GM21381 (cell line): ENCODE results near the gene SPESP1.
"Not testable (repeated sequence)": the region's sequence is repeated elsewhere in the genome, so short reads cannot be mapped to it uniquely, and the experiment has no call there.

Source experiments
- ATAC-seq: cut with Tn5 transposase; IDR thresholded peaks from one replicate; pipeline ENCODE4 v1.9.1; 2021; ENCODE audit warnings: mild to moderate bottlenecking, moderate library complexity; ENCODE audit not compliant: unreplicated experiment

SPESP1 gene

DNA sequence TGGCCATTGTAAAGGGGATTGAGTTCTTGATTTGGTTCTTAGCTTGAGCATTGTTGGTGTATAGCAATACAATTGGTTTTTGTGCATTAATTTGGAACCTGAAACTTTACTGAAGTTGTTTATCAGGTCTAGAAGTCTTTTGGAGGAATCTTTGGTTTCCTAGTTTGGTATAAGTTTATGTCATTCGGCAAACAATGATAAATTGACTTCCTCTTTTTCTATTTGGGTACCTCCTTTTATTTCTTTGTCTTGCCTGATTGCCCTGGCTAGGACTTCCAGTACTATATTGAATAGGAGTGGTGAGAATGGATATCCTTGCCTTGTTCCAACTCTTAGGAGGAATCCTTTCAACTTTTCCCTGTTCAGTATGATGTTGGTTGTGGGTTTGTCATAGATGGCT is 32.1 kb downstream of the SPESP1 start:
- ATAC-seq, result no peak

DNA sequence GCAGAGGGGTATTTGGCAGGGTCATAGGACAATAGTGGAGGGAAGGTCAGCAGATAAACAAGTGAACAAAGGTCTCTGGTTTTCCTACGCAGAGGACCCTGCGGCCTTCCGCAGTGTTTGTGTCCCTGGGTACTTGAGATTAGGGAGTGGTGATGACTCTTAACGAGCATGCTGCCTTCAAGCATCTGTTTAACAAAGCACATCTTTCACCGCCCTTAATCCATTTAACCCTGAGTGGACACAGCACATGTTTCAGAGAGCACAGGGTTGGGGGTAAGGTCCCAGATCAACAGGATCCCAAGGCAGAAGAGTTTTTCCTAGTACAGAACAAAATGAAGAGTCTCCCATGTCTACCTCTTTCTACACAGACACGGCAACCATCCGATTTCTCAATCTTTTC is 33.4 kb downstream of the SPESP1 start:
- not testable (repeated sequence) for ATAC-seq

DNA sequence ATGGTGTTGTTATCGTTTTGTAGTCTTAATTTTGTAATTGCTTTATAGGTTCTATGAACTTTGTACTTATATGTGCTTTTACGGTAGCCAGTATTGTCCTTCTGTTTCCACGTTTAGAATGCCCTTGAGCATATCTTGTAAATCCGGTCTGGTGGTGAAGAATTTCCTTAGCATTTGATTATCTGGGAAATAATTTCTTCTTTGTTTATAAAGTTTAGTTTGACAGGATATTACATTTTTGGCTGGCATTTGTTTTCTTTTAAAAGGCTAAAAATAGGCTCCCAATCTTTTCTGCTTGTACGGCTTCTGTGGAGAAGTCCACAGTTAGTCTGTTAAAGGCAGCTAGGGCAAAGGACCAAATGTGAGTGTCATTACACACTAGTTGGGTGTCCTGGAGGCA is 36.7 kb downstream of the SPESP1 start:
- ATAC-seq, result no peak

DNA sequence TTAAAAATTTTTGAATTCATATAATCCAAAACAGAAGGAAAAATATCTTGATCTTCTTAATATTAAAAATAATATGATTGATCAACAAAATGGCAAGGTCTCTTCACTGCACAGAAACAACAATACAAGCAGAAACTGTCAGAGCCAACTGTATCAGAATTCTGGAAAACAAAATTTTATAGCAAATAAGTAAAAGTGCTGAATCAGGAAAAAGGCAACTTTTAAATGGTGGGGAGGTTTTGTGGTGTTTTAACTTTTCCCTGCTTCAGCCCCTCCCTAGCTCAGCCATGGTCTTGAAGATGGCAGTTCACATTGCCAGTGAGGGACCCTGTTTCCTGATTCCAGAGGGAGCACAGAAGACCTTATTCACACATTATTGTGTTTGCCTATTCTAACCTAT is 37.6 kb downstream of the SPESP1 start:
- ATAC-seq, result no peak

GRCh38 chr15:68969298-68969697 is 39.0 kb downstream of the SPESP1 start:
- ATAC-seq, result no peak

DNA sequence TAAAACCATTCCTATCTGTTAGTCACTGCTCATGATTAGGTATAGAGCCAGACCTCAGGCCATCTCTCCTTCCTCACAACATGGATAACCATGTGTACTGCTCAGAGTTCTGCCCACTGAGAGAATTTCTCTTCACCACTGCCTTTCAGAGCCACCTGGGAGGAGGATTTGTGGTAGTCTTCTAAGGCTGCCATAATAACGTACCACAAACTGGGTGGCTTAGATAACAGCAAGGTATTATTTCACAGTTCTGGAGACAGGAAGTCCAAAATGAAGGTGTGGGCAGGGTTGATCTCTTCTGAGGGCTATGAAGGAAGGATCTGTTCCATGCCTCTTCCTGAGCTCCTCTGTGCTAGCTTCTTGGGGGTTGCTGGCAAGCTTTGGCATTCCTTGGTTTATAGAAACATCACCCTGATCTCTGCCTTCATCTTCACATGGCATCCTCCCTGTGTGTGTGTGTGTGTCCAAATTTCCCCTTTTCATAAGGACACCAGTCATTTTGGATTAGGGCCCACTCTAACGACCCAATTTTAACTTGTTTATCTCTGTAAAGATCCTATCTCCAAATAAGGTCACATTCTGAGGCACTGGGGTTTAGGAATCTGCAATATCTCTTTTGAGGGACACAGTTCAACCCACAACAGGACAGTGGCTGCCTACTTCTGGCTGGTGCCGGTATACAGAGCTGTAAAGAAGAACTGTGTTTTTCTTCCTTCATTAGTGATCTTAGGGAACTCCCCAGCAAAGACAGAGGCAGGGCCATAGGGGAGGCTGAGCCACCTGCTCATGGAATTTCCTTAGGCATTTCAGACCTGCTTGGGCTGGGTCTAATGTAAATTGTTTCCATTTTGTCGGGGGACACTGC is 42.1 kb downstream of the SPESP1 start:
- no peak for ATAC-seq

GRCh38 chr15:68975651-68976160 is 45.4 kb downstream of the SPESP1 start:
- not testable (repeated sequence) for ATAC-seq

GRCh38 chr15:68977426-68977825 is 47.1 kb downstream of the SPESP1 start:
- not testable (repeated sequence) for ATAC-seq

- ATAC-seq, result no peak
Measured at GRCh38 chr15:68979006-68979405, 48.7 kb downstream of the SPESP1 start.

DNA sequence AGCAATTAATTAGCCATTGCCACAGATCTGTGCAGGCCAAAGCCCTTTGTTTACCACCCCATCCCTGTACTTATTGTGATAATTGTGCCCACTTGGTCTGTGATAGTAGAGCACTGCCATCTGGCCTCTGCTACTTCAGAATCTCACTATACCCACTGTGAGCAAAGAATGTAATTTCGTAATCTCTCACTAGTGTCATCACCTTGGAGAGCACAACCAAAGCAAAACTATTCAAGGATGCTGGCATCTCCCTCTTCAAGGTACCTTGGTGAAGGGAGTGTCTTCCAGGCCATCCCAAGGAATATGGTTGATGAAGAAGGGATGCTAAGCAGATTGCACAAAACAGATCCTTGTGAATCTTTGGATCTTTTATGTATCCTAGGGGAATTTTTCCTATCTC is 49.5 kb downstream of the SPESP1 start:
- ATAC-seq, result no peak

- ATAC-seq, result no peak
Measured at GRCh38 chr15:68980786-68981185, 50.5 kb downstream of the SPESP1 start.

GRCh38 chr15:68981941-68982340 is 51.6 kb downstream of the SPESP1 start:
- ATAC-seq, result no peak

DNA sequence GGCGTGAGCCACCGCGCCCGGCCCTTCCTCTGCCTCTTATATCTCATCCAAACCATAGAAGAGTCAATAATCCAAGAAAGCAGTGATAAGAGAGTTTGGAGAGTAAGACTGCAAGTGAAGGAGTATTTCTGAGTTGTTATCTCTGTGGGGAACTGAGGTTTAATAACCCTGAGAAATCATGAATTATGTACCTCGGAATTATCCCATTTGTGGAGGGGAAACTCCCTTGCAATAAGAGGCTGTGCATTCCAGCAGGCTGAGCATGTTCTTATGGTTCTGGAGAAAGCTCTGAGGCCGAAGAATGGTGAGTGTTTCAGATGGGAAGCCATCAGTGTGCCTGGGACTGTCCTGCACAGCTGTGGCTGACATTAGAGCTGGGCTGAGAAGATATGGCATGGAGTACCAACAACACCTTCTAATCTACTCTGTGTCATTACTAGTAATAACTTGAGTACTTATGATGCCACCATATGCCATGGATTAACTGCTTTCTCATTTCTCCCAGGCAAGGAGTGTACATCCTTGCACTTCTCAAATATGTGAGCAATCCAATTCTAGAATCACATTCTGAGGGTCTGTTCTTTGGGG is 52.7 kb downstream of the SPESP1 start:
- no peak for ATAC-seq

DNA sequence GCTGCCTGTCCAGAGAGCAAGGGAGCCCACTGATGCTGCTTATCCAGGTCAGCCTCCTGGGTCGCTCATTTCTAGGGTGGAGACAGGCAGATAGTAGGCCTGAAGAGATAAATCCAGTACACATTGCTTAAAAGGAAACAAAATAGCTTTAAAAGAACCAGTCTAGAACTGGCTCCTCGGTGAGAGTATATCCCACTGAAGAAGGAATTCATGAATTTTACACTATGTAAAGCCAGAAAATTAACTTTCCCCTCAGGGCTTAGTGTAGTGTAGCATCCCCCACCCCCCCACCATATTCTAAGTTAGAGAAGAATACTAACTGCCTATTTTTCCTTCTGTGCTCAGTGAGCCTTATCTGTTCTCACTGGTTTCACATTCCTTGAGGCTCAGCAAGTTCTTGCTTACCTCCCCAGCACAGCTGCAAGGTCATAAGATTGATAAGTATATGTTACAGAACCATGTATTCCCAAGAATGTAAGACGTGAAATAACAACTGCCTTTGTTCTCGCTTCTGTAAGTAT is 53.7 kb downstream of the SPESP1 start:
- ATAC-seq, result no peak

GRCh38 chr15:68984586-68984985 is 54.3 kb downstream of the SPESP1 start:
- no peak for ATAC-seq

DNA sequence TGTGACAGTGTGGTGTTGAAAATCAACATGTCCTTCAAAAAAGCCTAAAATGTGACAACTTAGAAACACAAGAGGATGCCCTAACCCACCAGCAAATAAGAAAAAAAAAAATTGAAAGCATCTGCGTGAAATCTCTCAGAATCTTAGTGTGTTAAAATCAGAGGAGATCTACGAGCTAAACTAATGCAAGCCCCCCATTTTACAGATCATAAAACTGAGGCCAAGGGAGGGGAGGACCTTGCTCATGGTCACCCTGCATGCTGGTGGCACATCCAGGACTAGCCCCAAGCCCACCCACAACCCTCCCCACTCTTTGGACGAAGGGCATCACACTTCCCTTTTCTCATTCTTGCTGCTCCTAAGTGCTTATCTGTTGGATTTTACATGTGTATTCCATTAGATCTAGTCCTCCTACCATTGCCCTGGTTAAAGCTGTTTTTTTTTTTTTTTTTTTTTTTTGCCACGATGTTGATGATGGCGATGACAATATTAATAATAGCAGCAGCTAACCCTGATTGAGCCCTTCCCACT is 55.1 kb downstream of the SPESP1 start:
- no peak for ATAC-seq

DNA sequence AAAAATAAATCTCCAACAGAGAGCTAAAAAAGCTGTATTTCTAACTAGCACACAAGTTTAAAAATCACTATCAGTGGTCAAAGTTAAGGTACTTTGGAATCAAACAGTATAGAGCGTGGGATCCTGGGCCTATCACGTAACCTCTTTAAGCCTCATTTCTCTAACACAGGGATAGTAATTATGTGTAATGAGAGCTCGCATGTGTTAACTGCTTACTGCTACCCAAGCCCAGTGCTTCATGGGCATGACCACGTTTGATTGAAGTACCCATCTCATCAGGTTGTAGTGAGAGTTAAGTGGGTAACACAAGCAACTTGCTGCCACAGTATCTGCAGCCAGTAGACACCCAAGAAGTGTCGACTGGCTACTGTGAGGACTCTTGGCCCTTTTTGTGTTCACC is 56.0 kb downstream of the SPESP1 start:
- no peak for ATAC-seq

DNA sequence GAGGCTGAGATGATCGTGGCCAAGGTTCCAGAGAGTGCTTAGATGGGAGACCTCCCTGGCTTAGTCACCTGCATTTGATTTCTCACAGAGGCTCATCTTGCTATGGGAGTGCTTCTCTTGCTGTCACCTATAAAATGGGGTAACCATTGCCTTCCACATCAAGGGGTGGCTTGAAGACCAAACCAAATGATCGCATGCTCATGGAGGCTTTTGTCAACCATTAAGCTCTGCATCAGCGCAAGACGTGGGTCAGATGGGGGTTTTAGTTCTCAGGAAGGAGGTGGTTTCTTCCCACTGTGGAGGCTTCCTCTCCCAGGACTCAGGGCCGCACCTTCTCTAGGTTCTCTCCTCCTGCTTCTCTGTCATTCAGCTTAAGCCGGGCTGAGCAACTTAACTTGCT is 56.8 kb downstream of the SPESP1 start:
- no peak for ATAC-seq

DNA sequence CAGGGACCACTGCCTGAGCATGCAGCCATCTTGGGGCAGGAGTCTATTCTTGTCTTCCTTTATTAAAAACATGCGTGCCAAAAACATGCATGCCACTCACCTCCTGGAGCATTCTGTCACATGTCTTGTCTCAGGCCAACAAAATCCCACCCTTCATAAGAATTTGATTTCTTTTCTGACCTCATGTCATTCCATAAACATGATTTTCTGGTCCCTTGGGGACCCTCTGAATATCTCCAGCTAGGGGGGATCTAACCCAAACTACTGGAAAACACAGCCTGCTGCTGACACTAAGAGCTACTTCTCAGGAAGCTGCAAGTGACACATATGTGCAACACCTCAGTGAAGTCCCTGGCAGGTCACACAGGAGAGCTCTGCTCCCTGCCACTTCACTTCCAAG is 57.4 kb downstream of the SPESP1 start:
- ATAC-seq, result no peak

GRCh38 chr15:68989541-68990230 is 59.4 kb downstream of the SPESP1 start:
- no peak for ATAC-seq
